NB4 (cell line): ENCODE results near the gene LGALS3.

ENCODE experiments used
- CTCF ChIP-seq: IDR thresholded peaks from one replicate; pipeline ENCODE4 v1.5.1; 2012; ENCODE audit warnings: low read depth, low read length
- MAX ChIP-seq: IDR thresholded peaks from 2 replicates; pipeline ENCODE4 v1.6.1; 2011; ENCODE audit warnings: low read depth, low read length
- POLR2A ChIP-seq: IDR thresholded peaks from 2 replicates; pipeline ENCODE4 v1.6.1; 2011; ENCODE audit warnings: mild to moderate bottlenecking; ENCODE audit not compliant: insufficient read length; ENCODE audit errors: extremely low read depth

- no peak for TF ChIP-seq CTCF
- no peak for TF ChIP-seq MAX
- TF ChIP-seq POLR2A = no peak
These were observed 3.0 kb upstream of the LGALS3 start for GRCh38 chr14:55126034-55126433.
